ENCODE results near the gene DUS2.

DNA sequence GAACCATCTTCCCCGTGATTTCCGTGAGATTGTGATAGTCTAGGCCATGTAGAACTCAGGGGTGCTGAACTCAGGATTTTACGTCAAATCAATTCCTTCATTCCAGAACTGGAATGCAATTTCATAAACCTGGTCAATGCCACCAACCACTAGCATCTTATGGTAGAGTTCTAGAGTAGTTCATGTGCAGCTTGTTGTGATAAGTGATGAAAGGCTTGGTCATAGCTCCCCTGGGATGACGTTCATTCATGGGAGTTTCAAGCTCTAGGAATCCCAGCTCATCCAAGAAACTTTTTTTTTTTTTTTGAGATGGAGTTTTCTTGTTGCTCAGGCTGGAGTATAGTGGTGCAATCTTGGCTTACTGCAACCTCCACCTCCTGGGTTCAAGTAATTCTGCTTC, 20.1 kb upstream of the DUS2 start:
- TF ChIP-seq, protein P1, sequence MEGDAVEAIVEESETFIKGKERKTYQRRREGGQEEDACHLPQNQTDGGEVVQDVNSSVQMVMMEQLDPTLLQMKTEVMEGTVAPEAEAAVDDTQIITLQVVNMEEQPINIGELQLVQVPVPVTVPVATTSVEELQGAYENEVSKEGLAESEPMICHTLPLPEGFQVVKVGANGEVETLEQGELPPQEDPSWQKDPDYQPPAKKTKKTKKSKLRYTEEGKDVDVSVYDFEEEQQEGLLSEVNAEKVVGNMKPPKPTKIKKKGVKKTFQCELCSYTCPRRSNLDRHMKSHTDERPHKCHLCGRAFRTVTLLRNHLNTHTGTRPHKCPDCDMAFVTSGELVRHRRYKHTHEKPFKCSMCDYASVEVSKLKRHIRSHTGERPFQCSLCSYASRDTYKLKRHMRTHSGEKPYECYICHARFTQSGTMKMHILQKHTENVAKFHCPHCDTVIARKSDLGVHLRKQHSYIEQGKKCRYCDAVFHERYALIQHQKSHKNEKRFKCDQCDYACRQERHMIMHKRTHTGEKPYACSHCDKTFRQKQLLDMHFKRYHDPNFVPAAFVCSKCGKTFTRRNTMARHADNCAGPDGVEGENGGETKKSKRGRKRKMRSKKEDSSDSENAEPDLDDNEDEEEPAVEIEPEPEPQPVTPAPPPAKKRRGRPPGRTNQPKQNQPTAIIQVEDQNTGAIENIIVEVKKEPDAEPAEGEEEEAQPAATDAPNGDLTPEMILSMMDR (IDR thresholded peaks at IDR 0.05) = no peak
- TF ChIP-seq ZFX (IDR thresholded peaks at IDR 0.05; ENCODE audit: borderline replicate concordance) = no peak
